ENCODE results near the gene TMEM63B.
"Not testable (repeated sequence)": the region's sequence is repeated elsewhere in the genome, so short reads cannot be mapped to it uniquely, and the experiment has no call there.

Gene TMEM63B

DNA sequence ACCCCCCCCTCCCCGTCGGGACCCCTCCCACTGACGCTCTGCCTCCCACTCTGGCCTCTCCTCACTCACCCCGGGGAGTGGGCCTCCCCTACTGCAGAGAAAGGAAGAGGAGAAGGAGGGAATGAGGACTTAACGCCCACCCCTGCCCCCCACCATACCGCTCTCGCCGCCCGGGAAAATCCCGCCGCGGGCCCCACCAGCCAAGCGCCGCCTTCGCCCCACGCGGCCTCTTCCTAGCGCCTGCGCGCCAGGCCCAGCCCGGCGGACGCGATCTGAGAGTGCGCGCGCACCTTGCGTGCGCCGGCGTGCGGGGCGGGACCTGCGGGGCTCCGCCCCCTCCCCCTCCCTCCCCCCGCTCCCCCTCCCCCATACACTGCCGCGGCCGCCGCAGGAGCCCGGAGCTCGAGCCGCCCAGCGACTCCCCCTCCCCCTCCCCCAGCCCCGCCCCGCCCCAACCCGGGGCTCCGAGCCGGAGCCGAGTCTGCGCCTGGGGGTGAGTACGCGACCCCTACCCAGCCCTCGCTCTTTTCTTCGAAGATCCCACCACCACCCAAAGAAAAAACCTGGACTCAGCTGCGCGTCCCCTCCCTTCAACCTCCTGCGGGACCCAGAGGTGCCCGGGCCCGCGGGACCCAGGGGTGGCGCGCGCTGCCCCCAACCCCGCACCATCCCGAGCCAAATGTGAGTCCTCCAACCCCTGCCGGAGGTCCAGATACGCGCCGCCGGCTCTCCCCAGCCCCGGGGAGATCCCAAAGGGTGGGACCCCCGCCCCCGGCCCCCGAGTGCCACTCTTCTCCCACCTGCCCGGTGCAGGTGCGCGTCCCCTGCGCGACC lies at the start of gene TMEM63B, which contains the start of gene MRPL14:
Gene TMEM63B (plus strand): TSS at position 369 of the 834 bp plus-strand sequence. CDS start 7,031 bp downstream, outside the sequence.
Gene MRPL14 (minus strand): TSS at position 267 of the 834 bp plus-strand sequence. CDS start 10,841 bp downstream, outside the sequence.
- peak; percentile 47 to 79 for DNase-seq

DNA sequence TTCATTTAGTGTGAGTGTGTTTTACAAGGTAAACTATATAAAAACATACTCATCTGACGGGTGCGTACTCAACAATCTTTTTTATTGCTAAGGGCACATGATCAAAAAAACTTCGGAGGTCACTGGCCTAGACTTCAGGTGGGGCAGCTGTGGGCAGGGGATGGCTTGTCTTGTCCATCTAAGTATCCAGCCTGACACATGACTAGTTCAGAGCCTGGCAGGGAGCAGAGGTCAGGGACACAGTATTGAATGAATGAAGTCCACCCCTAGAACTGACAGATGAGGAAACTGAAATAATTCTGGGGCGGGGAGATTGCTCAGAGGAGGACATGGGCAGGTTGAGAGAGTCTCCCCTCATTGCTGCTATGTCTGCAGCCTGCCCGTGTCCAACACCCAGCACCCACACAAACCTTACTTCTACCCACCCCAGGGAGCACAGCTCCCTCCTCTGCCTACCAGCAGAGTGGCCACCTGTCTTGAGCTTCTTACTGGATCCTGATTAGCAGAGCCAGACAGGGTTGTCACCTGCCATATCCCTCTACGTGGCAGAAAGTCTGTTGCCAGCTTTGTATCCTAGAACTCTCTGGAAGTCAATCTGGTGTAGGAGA lies 49.0 kb upstream of the TMEM63B start:
- DNase-seq, result no peak

DNA sequence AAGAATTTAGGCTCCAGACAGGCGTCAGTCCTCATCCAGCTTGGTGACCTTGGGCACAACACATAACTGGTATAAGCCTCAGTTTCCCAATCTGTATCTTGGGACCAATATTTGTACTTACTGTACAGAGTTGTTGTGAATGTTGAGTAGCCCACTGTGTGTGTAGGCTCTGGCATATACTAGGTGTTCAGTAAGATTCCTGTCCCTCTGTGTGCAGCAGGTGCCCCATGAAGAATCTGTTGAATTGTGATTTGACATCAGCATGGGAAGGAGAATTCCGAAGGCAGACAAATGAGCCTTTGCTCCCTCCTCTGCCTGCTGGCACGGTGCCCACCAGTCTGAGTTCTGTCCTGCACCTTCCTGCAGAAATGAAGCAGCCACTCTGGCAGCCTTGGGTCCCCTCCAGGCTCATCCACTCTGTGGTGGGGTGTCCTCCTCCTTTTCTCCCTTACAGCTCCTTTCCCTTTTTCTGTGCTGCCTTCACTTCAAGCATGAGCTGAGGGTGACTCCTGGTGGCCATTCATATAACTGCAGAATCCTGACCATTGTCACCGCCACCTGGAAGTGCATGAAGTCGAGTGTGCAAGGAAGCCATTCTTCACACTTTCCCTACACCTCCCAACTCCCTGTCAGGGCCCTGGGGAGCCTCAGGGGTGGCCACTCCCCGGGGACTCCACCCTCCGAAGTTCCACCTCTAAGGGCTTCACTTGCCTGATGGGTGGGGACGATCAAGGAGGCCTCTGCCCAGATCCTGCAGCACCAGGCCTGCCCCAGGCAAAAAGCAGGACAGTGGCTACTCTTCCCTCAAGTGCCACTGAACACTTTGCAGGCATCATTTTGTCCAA lies 48.3 kb upstream of the TMEM63B start:
- no peak for DNase-seq

DNA sequence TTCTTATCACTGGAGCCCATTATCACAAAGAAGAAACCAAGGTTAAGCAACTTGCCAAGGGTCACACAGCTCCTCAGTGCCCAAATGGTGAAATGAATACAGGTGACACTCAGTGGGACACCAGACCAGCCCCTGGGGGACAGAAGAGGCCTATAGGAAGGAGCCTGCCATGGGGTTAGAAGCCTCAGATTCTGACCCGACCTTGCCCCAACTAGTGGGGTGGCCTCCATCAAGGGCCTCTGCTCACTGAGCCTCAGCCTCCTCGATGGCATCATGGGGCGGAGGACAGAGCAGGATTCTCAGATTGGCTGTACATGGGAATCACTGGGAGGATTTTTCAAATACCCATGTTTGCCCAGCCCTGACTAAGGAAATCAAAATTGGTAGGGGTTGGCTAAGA lies 47.7 kb upstream of the TMEM63B start:
- no peak for DNase-seq

DNA sequence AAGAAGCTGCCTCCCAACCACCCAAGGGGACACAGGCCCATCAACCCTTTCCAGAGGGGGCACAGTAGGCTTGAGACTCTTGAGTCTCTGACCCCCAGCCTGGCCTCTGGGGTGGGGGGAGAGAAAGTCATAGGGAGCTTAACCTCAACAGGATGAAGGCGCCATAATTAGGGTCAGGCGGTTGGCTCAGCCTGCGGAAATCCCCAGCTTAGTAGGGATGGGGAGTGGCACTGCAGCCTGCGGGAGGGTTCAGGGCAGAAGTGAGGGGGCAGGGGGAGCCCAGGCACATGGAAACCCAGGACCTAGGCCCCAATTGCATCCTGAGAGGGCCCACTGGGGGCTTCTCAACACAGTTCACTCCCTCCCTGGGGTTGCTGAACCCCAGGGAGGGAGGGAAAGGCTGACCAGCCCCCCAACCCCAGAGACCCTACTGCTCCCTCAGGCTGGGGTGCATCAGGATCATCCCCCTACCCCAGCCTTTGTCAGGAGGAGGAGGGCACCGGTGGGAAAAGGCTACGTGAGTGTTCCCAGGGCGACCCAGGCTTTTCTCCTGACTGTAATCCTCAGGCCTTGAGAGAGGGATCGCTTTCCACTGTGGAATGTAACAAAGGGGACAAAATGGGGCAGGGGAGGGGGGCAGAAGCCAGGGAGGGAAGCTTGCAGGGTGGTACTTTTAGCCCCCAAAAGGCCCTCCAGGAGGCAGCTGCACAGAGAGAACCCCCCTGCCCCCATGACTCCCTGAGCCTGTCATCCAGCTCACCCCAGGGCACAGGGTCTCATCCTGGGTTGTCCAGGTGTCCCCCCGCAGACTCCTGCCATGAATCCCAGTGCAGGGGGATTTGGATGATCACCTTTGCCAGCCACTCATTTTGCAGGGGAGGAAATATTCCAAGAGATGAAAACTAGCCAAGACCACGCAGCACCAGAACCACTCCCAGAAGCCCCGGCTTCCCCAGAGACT lies 46.5 kb upstream of the TMEM63B start:
- no peak for DNase-seq

DNA sequence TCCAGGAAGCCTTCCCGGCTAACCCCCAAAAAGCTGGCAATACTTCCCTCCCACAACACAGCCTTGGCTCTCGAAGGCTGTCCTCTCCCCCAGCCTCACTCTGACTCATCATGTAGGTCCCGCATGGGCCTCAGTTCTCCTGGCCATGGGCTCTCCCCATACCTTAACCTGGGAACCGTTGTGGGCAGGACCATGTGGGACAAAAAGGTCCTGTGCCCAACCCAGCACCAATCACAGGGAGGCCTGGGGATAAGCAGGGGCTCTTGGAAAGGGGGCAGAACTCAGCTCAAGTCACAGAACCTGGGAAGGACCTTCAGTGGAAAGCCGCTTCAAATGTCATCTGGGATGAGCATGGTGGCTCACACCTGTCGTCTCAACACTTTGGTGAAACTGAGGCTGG lies 45.6 kb upstream of the TMEM63B start:
- DNase-seq, result no peak

DNA sequence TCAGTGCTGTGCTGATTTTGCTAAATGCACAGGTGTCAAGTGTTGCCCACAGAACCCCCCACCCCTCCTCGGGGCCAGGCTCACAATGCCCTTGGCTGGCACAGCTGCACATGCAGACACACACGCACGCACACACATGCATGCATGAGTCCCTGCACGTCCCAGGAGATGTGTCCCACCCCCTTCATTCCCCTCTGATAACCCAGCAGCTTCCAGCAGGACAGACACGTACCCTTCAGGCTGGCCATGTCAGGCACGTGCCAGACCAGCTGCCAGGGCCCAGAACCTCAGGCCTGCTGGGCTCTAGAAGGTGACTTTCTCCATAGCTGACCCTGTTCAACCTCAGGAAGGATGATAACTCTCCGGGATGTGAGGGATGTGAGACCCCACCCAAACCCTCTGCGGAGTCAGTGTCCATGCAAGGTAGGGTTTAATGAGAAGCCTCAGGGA lies 44.5 kb upstream of the TMEM63B start:
- DNase-seq, result no peak

DNA sequence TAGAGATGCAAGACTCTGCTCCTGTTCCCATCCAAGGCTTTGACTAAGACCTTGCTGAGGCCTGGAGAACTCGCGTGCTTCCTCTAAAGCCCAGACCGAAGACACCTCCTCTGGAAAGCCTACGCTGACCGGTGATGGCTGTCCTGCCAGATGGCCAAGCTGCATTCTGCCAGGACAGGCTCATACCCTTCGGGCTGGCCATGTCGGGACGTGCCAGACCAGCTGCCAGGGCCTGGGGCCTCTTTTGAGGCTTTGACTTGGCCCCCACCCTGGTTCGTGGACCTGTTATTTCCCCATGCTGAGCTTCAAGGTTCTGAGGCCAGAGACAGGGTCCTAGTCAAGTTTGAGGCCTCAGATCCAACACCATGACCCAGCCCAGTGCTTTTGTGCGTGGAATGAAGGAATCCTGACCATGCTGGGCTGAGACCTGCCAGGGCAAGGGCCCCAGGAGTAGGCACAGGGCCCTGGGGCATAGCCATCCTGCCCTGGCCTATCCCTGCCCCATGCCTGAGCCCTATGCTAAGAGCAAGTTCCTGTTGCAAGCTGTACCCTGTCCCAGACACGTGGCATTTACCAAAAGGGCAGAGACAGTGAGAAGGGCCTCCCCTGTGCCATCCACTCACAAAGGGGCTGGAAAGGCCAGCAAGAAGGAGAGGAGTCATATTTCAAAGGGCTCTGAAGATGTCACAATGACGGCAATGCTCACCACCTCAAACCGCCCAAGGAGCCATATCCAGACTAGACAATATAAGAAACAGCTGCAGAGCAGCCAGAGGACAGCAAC lies 42.9 kb upstream of the TMEM63B start:
- no peak for DNase-seq

DNA sequence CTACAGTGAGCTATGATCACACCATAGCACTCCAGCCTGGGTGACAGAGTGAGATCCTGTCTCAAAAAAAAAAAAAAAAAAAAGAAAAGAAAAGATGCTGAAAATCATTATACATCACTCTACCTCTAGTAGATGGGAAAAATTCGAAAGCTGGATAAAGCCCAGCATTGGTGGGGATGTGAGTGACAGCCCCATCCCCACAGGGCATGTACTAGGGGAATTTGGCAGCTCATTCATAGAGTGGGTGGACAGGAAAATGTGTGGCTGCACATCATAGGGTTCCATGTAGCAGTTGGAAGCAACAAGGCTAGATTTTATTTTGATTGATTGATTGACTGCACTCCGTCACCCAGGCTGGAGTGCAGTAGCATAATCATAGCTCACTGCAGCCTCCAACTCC lies 42.1 kb upstream of the TMEM63B start:
- no peak for DNase-seq

DNA sequence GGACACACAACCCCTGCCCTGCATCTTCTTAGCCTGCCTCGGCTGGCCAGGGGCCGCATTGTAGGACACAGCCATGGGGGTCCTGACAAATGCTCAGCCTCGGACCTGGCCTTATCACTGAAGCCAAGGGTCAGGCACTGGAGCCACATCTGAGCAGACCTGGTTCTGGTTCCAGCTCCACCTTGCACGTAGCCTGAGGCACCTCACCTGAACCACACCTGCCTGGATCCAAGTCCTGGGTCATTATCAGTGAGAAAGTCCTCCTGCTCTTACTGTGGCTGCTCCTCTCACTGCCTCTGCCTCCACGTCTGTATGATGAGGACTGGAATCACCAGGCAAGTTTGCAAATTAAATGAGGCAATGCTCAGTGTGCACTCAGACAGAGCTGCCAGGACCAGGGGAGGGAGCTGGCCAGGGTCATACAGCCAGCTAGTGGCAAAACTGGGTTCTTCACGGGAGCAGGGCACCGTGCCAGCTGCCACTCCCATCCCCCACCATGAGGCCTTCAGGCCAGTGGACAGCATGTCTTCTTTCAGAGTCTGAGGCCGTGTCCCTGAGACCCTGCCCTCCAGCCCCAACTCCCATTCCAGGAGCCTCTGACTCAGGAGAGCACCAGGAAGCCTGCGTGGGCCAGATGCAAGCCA lies 40.3 kb upstream of the TMEM63B start:
- DNase-seq, result no peak

DNA sequence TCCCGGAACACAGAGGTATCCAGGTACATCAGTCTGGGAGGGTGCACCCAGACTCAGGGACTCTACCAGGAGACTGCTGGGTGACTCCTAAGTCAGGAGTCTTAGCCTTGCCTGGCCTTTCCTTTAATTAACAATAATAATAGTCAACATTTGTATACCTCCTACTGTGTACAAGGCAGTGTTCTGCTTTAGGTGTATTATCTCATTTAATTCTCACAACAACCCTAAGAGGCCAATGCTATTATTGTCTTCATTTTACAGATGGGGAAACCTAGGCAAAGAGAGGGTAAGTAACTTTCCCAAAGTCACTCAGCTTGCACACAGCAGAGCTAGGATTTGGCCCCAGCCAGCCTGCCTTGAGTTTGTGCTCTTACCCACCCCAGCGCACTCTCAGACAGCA lies 39.7 kb upstream of the TMEM63B start:
- no peak for DNase-seq

DNA sequence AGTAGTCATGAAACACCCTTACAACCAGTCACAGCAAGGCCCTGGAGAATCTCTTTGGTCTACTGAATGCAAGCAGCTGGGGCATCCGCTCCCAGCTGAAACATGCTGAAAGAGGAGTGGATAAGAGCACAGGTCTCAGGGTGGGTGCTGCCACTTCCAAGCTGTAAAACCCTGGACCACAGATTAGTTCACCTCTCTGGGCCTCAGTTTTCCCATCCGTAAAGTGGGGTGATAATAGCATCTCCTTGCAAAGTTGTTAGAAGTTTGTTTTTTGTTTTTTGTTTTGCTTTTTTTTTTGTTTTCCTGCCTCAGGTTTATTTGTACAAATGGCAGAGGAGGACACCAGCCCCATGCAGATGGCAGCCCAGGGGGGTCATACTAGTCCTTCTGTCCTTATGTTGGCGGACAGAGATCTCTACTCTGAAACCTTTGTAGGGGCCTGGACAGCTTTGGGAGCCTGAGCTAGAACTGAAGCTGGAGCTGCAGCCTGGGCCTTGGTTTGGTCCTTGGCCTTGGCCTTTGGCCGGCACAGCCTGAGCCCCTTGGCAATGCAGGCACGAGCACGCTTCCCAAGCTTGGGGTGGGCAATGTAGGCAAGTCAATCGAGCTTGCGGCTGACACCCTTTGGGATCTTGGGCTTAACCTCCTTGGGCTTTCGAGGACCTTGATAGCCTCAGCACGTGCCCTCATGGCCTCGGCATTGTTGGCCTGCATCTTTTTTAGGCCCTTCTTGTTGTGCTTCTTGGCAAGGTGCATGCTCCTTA lies 38.3 kb upstream of the TMEM63B start:
- DNase-seq, result no peak

DNA sequence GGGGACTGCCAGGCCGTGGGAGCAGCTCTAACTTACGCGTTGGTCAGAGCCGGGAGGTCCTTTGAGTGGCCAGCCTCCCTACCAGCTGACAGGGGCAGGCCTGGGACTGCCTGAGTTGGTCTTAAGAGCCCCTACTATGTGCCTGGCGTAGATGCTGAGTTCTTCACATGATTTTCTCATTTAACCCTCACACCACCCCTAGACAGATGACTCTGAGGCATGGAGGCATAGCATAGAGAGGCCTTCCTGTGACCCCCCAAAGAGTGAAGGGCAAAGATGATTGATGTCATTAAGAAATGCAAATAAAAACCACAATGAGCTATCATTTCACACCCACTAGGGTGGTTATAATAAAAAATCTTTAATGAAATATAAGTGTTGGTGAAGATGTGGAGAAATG lies 36.9 kb upstream of the TMEM63B start:
- DNase-seq, result no peak

DNA sequence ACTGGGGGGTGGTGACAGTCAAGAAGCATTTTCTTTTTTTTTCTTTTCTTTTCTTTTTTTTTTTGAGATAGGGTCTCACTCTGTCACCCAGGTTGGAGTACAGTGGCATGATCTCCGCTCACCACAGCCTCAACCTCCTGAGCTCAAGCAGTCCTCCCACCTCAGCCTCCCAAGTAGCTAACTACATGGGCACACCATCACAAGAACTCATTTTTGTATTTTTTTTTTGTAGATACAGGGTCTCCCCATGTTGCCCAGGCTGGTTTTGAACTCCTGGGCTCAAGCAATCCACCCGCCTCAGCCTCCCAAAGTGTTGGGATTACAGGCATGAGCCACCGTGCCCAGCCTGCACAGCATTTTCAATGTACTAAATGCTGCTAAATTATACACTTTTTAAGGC lies 36.0 kb upstream of the TMEM63B start:
- DNase-seq, result not testable (repeated sequence)

DNA sequence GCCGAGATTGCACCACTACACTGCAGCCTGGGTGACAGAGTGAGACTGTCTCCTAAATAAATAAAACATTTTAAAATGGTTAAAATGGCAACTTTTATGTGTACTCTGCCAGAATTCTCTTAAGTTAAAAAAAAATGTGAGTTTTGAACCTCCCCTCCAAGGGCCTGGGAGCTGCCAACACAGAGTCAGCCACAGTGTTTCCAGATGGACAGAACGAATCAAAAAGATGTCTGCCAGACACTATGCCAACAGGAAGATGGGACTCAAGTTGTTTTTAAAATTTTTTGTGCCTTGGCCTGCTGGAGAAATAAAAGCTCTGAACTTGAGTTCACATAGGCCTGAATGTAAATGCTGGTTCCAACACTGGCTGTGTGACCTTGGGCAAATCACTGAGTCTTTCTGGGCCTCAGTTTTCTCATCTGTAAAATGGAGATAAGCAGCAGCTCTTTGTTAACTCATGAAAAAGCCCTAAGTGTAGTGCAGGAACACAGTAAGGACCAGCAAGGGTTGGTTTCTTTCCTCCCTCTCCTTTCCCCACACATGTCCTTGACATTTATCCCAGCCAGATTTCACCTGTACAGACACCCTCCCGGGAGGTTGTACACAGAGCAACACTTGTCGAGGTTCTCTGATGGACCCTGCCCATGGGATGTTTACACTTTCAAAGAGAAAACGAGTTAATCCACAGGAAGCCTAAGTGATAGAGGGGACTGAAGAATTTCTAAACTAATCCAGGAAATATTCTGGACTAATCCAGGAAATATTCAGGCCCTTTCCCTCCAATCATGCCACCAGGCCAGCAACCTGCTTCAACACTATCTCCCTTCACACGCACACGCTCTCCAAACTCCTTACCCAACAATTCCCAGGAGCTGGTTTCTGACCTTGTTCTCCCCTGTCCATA lies 35.1 kb upstream of the TMEM63B start:
- DNase-seq, result no peak

DNA sequence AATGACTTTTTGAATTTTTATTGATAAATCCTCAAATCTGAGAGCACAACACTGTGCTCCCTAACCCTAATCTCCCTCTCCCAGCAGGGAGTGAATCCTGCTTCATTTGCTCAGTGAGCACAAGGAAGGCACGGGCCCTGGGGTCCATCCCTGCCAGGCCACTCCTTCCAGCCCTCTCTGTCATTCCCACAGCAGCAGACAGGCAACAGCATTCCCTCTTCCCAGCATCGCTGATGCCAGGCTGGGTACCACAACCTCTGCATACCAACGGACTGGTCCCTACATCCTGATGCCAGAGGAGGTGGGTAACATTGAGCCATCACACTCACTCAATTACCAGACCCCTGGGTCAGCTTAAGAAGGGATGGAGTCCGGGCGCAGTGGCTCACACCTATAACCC lies 34.3 kb upstream of the TMEM63B start:
- DNase-seq, result no peak

DNA sequence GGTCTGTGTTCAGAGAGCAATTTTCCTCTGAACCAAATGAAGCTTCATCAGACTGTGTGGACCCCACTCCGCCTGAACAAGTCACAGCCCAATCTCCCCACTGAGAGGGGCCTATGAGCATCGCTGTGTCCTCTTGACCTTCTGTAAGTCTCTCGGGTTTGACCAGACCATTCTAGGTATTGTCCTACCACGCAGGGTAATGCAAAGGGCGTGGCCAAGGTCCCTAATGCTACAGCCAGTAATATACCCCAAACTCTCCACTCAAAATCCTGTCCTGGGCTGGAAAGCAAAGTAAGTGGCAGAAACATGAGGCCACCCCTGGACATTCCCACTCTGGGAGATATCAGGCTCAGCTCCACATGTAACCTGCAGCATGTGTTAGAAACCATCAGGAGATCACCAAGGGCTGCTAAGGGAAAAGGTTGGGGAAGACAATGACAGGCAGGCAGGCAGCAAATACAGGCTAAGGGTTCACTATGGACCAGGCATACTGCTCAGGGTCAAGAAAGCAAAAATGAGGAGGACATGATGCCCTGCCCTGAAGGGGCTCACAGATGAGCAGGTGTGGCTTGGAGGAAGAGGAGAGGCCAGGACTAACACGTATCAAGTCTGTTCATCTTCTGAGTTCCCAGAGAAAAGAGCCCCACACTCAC lies 33.5 kb upstream of the TMEM63B start:
- DNase-seq, result no peak

All from NCI-H524 (cell line).